HG03460 (cell line): ENCODE results near the gene SLC23A2.

Experiments
- ATAC-seq: cut with Tn5 transposase; IDR thresholded peaks from one replicate; pipeline ENCODE4 v1.9.1; 2021; ENCODE audit not compliant: unreplicated experiment

Gene SLC23A2

DNA sequence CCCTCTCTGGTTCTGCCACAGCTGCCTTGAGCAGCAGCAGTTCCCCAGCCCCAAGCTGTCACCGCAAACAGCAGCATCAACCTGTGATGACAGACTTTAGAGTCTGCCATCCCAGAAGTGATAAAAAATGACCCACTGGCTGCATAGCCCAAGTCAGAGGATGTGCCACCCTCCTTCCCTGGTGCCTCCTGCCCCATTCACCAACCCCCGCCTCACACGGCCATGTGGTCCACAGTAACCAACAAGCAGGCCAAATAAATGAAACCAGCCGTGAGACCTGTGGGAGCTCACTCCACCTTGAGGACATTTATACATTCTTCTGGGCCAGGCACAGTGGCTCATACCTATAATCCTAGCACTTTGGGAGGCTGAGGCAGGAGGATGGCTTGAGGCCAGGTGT lies 181.4 kb downstream of the SLC23A2 start:
- no peak for ATAC-seq

DNA sequence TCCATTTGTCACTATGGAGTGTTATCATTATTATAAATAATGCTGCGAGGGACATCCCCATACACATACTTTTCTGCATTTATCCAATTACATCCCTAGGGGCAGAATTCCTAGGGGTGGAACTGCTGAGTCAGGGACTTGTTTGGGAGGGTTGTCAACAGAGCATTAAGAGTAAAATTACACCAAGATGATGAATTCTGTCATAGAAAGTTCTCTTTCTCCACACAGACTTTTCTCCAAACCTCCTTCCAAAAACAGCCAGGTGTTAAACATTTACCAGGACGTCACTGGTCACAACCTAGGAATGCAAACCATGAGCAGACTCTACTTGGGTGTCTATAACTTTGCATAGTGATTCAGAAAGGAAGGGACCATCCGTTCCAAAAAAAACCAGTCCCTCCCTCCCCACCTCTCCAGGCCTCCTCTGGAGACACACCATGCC lies 184.1 kb downstream of the SLC23A2 start:
- ATAC-seq, result no peak

GRCh38 chr20:4815628-4816027 lies 185.7 kb downstream of the SLC23A2 start:
- no peak for ATAC-seq

GRCh38 chr20:4814696-4815252 lies 186.5 kb downstream of the SLC23A2 start:
- peak; percentile 43 for ATAC-seq

GRCh38 chr20:4813863-4814695 lies 187.2 kb downstream of the SLC23A2 start:
- ATAC-seq, result peak; percentile 45

DNA sequence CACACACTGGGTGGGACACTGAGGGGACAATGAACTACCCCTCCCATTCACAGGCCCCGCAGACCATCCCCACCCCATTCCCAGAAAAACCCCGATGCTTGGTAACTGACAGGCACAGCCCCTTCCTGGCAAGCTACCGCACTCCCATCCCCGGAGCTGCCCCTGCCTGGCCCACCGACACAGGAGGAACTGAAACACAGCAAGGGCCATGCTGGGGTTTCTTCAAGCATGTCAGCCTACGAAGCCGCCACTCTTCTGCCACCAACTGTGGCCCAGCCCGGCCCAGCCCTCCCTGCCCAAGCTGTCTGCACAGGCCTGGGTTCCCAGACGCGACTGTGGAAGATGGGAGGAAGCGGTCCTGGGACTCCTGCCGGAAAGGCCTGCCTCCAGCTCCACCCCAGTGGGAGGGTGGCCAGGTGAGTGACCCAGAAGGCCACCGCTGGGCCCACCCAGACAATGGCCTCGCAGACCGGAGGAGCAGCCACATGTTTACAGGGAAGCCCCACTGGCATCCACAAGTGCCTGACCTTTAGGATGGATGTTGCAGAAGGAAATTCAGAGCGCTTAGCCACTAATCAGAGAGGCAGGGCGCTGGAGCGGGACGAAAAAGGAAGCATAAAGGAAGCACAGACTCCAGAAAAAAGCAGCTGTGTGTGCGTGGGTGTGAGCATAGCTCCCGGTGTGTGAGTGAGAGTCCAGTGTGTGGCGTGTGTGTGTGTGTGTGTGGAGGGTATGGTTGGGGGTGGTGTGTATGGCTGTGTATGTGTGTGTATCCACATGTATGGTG lies 188.0 kb downstream of the SLC23A2 start:
- peak; percentile 26 for ATAC-seq

DNA sequence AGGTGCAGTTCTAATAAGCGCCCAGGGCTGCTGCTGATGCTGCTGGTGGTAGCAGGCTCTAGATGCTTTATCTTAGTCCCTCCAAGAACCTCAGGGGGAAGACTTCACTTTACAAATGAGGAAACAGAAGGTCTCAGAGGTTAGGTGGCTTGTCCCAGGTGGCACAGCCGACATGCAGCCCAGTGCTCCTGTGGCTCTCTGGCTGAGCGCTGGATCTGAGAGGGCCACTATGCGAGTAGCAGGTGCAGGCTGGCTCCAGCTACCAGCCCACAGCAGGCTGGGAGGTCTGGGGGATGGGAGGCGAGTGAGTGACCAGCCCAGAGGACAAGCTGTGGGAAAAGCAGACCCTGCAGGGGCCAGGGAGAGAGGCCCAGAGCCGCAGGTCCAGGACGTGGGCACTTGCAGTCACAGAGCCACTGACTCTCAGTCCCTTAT lies 188.7 kb downstream of the SLC23A2 start:
- ATAC-seq, result no peak

- no peak for ATAC-seq
Measured at GRCh38 chr20:4812216-4812615, 189.1 kb downstream of the SLC23A2 start.

DNA sequence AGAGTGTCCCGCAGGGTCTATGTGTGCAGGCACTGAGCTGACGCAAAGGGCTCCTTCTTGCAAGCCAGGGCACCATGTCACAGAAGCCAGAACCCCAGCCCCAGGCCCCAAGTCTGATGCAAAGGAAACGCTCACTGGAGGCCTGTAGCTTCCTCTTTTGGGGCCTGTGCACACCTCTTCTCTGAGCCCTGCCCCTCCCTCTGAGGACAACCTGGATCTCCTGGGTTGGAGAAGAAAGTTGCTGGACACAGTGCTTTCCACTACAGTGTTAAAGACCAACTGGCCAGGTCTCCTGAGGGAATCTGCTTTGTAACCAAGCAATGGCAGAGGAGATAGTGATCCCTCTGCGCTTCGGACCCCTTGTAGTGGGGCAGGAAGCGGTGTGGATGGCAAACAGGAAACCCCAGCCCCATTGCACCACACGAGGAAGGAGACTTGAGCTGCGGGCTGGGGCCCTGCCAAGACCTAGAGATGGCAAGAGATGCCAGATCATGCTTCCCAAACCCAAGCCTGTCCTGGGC lies 189.6 kb downstream of the SLC23A2 start:
- no peak for ATAC-seq

GRCh38 chr20:4811257-4811656 lies 190.1 kb downstream of the SLC23A2 start:
- no peak for ATAC-seq

- no peak for ATAC-seq
Measured at GRCh38 chr20:4810426-4811019, 190.8 kb downstream of the SLC23A2 start.

DNA sequence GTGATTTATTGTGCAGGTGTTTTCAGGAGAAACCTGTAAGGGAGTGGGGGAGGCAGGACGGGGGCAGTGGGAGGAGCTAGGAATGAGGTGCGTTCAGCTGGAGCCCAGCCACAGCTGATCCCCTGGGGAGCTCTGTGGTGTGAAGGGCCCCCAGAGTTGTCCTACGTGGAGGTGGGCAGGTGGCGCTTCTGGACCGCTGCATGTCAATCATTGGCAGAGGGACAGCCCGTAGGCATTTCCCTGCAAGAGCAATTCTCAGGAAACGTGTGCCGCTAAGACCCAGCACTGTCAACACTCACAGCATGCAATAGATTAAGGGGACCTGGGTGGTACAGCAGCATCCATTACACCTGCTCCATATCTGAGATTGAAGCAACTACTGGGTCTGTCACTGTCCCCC lies 191.6 kb downstream of the SLC23A2 start:
- no peak for ATAC-seq

- ATAC-seq, result no peak
Measured at GRCh38 chr20:4808872-4809271, 192.4 kb downstream of the SLC23A2 start.

- ATAC-seq, result no peak
Measured at GRCh38 chr20:4805663-4806449, 195.5 kb downstream of the SLC23A2 start.

DNA sequence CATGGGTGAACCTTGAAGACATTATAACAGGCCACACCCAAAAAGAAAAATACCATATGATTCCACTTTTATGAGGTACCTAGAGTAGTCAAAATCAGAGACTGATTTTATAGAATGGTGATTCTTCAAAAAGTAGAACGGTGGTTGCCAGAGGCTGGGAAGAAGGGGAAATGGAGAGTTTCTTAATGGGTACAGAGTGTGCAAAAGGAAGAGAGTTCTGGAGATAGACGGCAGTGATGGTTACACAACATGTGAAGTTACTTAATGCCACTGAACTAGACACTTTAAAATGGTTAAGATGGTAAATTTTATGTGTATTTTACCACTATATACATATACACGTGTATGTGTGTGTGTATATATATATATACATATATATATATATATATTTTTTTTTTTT lies 198.8 kb downstream of the SLC23A2 start:
- ATAC-seq, result no peak
